ENCODE measurements around the gene UBAP1. TPM values are rescaled to one million over a fixed set of nuclear protein-coding genes. Genes with fewer than 3 reads are reported as not detected.

Gene UBAP1
- total RNA-seq, 1 experiment from 2014 or later: 29.4 TPM

- TF ChIP-seq CTCF (IDR thresholded peaks at IDR 0.05; ENCODE audit: unreplicated experiment): no peak
- Mint-ChIP-seq H3K27me3 (ENCODE audit: unreplicated experiment) (no peaks in the 10 kb centered on the region), H3K9me3 (ENCODE audit: low read depth, unreplicated experiment) (no peaks in the 10 kb centered on the region), H3K4me3 (ENCODE audit: low read depth, unreplicated experiment) (no peak overlapping the region), H3K27ac (ENCODE audit: unreplicated experiment) (no peak overlapping the region), H3K36me3 (ENCODE audit: insufficient read depth, unreplicated experiment) (no peaks in the 10 kb centered on the region), H3K4me1 (ENCODE audit: low read depth, unreplicated experiment) (peaks cover 6% of the 10 kb centered on the region)
- no TSS peak for BruUV-seq (replicated peaks)
- DNase-seq: peak; percentile 28
- intact Hi-C loops (cut with micrococcal nuclease; ENCODE audit: unreplicated experiment): no loop called here
- CTCF ChIA-PET: interaction anchor here (0.6 to 0.9 kb wide), 5 partner anchors 10 to 1549 kb away, joined by 3 to 9 read pairs (median 3); partner anchors contain the start of gene UBAP1
Observed at GRCh38 chr9:34139477-34140146, 39.2 kb upstream of the UBAP1 start.

DNA sequence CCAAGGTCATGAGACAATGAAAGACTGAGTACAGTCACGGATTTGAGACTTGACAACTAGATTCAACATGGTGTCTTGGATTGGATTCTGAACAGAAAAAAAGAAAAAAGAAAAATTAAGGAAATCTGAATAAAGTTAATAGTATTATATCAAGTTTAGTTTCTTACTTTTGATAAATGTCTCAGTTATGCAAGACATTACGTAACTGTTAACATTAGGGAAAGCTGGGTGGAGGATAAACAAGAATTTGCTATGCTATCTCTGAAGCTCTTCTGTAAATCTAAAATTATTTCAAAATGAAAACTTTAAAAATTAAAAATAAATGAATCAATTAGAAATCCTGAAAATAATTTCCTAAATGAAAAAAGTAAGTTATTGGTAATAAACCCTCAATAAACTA lies 38.0 kb upstream of the UBAP1 start:
- Mint-ChIP-seq H3K27me3 (ENCODE audit: unreplicated experiment) (no peaks in the 10 kb centered on the region), H3K9me3 (ENCODE audit: low read depth, unreplicated experiment) (no peaks in the 10 kb centered on the region), H3K27ac (ENCODE audit: unreplicated experiment) (no peak overlapping the region), H3K4me1 (ENCODE audit: low read depth, unreplicated experiment) (peaks cover 6% of the 10 kb centered on the region), H3K4me3 (ENCODE audit: low read depth, unreplicated experiment) (no peak overlapping the region), H3K36me3 (ENCODE audit: insufficient read depth, unreplicated experiment) (no peaks in the 10 kb centered on the region)
- CTCF ChIA-PET: no interaction called here
- no peak for DNase-seq
- intact Hi-C loops (cut with micrococcal nuclease; ENCODE audit: unreplicated experiment): no loop called here
- no TSS peak for BruUV-seq (replicated peaks)
- TF ChIP-seq CTCF (IDR thresholded peaks at IDR 0.05; ENCODE audit: unreplicated experiment): no peak

GRCh38 chr9:34143116-34143515 lies 35.7 kb upstream of the UBAP1 start:
- CTCF ChIA-PET: interaction anchor here (0.8 kb wide), 1 partner anchor 28 kb away, joined by 3 read pairs; no protein-coding TSS in a partner anchor
- Mint-ChIP-seq H3K27ac (ENCODE audit: unreplicated experiment) (no peak overlapping the region), H3K4me3 (ENCODE audit: low read depth, unreplicated experiment) (no peak overlapping the region), H3K9me3 (ENCODE audit: low read depth, unreplicated experiment) (no peaks in the 10 kb centered on the region), H3K27me3 (ENCODE audit: unreplicated experiment) (no peaks in the 10 kb centered on the region), H3K4me1 (ENCODE audit: low read depth, unreplicated experiment) (peaks cover 6% of the 10 kb centered on the region), H3K36me3 (ENCODE audit: insufficient read depth, unreplicated experiment) (no peaks in the 10 kb centered on the region)
- no peak for DNase-seq
- intact Hi-C loops (cut with micrococcal nuclease; ENCODE audit: unreplicated experiment): no loop called here
- TF ChIP-seq CTCF (IDR thresholded peaks at IDR 0.05; ENCODE audit: unreplicated experiment): no peak
- BruUV-seq (replicated peaks): no TSS peak

- intact Hi-C loops (cut with micrococcal nuclease; ENCODE audit: unreplicated experiment): no loop called here
- Mint-ChIP-seq H3K4me1 (ENCODE audit: low read depth, unreplicated experiment) (peaks cover under 1% of the 10 kb centered on the region), H3K36me3 (ENCODE audit: insufficient read depth, unreplicated experiment) (no peaks in the 10 kb centered on the region), H3K27me3 (ENCODE audit: unreplicated experiment) (no peaks in the 10 kb centered on the region), H3K9me3 (ENCODE audit: low read depth, unreplicated experiment) (no peaks in the 10 kb centered on the region), H3K4me3 (ENCODE audit: low read depth, unreplicated experiment) (no peak overlapping the region), H3K27ac (ENCODE audit: unreplicated experiment) (no peak overlapping the region)
- no peak for DNase-seq
- no peak for TF ChIP-seq CTCF (IDR thresholded peaks at IDR 0.05; ENCODE audit: unreplicated experiment)
- no TSS peak for BruUV-seq (replicated peaks)
- CTCF ChIA-PET: interaction anchor here (0.6 to 1.1 kb wide), 2 partner anchors 10 to 260 kb away, joined by 3 read pairs; no protein-coding TSS in a partner anchor
Observed at GRCh38 chr9:34145165-34145564, 33.7 kb upstream of the UBAP1 start.

Measured in Calu3 (cell line).